HG02642 (cell line): Measurements from ENCODE around the gene NEK7.
"Not testable (repeated sequence)": the region's sequence is repeated elsewhere in the genome, so short reads cannot be mapped to it uniquely, and the experiment has no call there.

Experiments used
- ATAC-seq: cut with Tn5 transposase; IDR thresholded peaks from one replicate; pipeline ENCODE4 v1.9.1; 2021; ENCODE audit warnings: mild to moderate bottlenecking; ENCODE audit not compliant: unreplicated experiment, poor library complexity

NEK7 gene

DNA sequence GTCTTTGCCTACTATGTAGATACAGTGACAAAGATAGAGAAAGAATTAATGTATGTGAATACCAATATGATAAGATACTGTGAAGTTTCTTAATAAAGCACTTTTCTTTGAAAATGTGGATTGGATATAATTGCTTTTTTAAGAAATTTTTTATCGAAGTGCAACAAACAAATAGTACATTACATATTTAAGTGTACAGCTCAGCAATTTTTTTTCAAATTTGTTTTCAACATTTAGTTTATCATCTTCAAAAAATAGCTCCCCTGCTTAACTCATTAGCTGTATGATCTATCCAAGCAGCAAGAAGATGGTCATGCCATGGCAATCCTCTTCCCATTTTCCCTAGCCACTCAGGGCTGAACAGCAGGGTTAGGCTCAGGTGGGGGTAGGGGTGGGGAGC is 40.5 kb downstream of the NEK7 start:
- ATAC-seq = no peak

- ATAC-seq = peak; percentile 65
These were observed 42.3 kb downstream of the NEK7 start for GRCh38 chr1:198199105-198199504.

DNA sequence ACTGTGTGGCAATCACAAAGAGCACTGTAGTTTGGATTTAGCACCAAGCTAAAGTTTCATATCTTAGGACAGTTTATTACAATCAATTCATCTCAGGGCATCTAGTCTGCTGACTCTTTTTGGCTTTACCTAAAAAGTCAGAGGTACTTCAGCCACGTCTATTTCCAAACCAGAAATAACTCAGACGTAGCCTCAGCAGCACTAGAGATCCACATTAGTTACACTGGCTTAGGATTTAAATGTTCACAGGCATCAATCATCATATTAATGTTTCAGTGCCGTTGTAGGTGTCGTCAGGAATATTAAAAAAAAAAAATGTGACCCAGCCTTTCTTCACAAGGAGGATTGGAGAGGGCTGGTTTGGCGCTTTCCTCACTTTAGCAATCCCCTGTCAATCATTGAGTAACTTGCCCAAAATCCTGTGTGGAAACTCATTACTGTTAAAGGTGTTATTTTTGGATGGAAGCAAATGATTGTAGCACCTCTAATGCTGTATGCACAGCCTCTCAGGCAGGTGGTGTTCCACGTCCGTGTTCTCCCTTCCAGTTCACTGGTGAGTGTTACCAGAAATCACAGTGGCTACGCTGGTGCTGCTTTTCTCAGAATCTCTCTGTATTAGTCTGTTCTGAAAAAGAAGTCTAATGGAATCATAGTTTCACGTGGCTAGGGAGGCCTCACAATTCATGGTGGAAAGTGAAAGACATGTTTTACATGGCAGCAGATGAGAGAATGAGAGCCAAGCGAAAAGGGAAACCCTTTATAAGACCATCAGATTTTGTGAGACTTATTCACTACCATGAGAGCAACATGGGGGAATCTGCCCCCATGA is 45.4 kb downstream of the NEK7 start:
- ATAC-seq = peak; percentile 91

DNA sequence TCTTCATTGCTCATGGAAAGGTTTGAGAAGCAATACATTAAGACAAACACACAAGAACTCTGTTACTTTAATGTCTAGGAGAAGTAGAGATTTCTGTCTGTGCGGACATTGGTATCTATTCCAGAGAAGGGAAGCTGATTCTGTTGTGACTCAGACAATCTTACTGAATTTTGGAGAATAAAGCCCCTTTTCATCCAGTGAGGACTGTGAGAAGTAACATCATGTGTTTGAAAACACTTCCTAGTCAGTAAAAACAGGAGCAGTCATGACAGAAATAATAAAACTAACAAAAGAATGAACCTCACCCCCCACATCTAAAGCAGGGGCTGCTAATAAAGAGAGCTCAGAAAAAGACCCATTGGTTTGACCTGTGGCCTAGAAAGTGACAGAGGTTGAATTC is 46.6 kb downstream of the NEK7 start:
- ATAC-seq = no peak

DNA sequence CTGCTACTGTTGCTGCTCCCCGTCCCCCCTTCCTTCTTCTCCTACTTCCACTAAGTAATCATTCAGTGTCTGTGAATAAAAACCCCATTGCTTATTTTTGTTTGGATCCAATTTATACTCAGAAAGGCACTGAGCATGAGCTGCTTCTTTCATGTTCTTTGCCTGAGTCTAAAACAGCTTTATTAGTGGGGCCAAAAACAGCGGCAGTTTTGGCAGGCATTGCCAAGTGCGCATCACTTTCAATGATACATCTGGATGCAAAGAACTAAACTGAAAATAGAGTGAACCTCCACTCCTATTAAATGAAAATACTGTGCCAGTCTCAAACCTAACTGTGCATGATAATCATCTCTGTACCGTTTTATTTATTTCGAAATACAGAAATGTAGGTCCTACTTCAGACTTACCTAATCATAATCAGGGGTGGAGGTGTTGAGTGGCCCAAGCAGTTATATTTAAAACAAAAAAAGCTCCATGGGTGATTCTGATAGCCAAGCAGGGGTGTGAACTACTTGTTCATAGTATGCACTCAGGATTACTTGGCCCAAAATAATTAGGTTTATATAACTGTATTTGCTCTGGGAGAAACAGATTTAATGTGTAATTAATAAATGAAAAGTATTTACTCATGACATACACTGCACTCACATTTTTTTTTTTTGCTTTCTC is 48.4 kb downstream of the NEK7 start:
- ATAC-seq = no peak

DNA sequence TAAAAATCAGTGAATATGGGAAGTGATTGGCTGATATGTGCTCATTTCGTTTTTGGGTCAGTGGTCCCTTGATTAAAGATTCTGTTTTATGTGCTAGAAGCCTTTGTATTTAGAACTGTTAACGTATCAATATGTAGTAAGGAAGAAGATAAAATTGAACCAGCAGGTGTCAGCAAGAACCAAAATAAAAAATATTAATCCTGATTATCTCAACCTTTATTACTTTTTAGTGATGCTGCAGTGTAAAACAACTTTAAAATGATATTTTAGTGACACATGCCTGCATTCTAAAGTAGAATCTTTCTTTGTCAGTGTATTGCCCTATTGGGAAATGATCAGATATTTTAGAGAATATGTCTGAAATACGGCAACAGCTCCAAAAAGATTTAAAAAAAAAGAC is 49.5 kb downstream of the NEK7 start:
- no peak for ATAC-seq

- ATAC-seq = no peak
These were observed 54.9 kb downstream of the NEK7 start for GRCh38 chr1:198211696-198212095.

DNA sequence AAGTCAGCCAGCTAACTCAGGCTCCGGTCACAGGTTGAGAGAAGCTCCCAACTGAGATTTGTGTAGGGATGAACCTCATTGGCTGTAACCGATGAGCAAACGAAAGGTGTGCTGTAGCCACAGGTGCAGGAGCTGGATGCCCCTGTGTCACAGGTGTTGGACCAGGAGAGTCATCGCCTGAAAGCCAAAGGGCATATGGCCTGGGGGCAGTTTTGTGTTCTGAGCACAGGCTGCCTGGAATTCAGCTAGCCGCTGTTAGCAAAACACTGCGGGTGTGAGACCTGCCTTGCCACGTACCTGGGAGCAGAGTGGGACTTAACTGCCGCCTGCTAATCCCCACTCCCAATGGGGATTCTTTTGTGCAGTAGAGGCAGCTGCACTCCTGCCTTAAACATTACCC is 55.3 kb downstream of the NEK7 start:
- ATAC-seq = no peak

DNA sequence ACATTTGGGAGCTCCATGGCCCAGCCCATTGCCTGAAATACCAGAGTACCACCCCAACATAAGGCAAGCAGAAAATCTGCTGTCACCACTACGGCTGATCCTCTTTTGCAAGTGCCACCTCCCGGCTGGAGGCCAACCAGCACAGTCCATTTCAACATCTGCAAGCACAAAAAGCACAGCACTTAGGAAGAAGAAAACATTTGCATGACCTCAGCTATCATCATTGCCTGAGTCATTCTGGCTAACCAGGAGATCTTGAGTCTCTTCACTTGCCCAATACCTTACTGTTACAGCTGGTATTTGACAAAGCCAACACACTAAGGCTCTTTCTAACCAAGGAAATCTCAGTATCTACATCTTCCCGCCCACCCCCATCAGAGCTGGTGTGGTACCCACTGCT is 55.9 kb downstream of the NEK7 start:
- no peak for ATAC-seq

DNA sequence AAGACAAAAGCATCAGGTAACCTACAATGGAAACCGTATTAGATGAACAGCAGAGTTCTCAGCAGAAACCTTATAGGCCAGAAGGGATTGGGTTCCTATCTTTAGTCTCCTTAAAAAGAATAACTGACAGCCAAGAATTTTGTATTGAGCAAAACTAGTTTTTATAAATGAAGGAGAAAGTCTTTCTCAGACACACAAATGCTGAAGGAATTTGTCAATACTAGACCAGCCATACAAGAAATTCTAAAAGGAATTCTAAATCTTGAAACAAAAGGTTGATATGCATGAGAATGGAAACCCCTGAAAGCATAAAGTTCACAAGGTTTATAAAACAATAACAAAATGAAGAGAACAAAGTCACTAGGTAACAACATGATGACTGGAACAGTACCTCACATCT is 58.1 kb downstream of the NEK7 start:
- no peak for ATAC-seq

DNA sequence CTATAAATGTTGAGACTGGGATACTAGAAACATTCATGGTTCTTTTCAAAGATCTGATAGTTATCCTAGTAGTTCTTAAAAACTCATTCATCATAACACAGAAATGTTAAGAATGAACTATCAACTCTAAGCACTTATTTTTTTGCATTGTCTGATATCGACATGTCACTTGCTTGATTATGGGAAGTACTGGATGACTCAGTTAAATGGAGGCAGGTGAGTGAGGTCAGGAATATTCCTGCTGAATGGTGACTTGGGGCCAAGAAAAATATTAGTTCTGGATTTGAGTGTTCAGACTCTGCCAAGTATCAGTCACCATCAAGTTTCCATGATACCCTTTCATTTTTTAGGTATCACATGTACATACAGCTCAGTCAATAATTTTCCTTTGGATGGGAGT is 63.6 kb downstream of the NEK7 start:
- no peak for ATAC-seq

DNA sequence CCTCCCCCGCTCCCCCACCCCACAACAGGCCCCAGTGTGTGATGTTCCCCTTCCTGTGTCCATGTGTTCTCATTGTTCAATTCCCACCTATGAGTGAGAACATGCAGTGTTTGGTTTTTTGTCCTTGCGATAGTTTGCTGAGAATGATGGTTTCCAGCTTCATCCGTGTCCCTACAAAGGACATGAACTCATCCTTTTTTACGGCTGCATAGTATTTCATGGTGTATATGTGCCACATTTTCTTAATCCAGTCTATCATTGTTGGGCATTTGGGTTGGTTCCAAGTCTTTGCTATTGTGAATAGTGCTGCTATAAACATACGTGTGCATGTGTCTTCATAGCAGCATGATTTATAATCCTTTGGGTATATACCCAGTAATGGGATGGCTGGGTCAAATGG is 70.2 kb downstream of the NEK7 start:
- not testable (repeated sequence) for ATAC-seq

- ATAC-seq = not testable (repeated sequence)
These were observed 70.7 kb downstream of the NEK7 start for GRCh38 chr1:198227454-198227853.

GRCh38 chr1:198228925-198229324 is 72.1 kb downstream of the NEK7 start:
- ATAC-seq = no peak

DNA sequence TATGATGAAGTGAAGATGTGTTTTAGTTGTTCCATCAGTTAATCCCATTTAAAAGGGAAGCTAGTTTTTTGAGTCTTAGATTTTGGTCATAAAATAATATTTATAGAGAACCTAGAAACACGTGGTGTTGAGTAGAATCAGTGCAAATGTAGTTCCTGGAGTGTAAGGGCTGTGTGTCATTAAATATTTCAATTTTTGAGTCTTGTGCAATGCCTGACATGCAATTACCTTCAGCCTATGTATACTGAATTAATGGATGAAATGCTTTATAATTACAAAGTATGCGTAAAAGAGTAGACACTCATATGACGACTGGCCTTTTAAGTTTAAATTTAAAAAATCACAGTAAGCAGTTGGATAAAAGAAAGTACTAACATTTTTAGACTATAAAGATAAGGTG is 75.0 kb downstream of the NEK7 start:
- no peak for ATAC-seq

- ATAC-seq = no peak
These were observed 75.6 kb downstream of the NEK7 start for GRCh38 chr1:198232378-198232777.

DNA sequence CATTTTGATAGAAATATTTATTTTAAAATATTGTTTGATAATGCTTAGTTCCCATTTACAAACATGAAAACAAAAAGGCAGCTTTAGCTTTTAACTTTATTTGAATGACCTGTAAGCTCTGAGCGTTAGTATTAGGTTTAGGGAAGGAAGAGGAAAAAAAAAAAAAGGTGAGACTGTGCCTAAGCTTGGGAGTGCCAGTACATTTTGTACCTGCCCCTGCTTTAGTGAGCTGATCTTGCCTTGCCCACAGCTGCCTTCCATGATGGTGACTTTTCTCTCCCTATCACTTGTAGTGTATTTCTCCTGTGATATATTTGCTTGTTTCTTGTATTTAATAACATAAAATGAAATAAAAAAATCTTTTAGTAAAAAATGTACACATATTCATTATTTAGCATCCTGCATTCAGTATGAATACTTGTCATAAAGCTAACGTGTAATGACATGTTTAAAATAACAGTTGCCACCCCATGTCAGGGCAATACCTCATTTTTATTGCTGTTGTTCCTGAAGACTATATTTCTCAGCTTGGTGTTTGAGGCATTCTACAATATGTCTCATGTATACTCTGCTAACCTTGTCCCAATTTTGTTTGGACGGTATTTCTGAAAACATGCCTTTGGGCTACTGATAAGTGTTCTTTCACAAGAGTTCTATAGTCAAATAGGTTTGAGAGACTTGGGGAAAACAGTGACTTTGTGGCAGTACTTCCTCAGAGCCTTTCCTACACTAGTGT is 76.3 kb downstream of the NEK7 start:
- ATAC-seq = no peak

DNA sequence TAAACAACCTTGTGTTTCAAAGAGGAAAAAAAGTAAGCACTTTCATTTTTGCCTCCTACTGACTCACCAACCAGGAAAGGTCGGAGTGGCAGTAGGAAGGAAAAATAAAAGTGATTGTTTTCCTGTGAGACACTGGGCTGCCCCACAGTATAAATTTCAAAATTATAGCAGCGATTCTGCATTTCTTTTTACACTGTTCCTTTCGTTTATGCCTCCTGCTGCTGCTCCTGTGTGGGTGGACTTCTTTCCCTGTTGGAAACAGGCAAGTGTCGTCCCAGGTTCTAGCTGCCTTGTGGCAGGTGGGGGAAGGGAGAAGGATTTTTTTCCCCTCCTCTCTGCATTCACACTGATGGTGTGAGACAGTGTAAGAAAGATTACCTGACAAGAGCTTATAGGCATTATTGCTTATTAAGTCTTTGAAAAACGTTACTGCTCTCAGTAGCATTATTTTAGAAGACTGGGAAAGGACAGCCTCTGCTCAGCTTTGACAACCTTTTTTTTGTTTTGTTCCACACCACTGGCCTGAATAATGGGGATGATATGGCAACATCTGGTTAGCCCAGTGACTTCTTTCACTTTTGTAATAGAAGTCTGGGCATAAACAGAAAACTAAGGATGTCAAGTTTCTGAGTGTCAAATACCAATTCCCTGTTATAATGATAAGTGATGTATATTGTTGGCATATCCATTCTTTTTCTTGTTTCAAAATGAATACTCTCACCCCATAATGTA is 77.9 kb downstream of the NEK7 start:
- peak; percentile 53 for ATAC-seq

DNA sequence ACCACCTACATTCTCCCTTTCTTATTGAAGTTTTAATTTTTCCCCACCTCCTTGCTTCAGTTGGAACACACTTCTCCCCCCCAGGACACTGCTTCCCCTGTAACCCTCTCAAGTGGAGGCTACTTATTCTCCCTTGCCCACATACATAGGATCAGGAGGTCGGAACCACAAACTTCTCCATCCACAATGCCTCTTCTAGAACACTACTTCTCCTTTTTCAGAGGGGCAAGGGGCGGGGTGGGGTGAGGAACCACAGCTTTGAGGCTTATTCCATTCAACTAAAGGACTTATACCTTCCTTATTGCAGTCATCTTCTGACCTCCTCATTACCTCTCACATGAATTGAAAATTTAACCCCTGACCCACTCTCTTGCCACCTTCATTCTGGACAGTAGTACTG is 81.3 kb downstream of the NEK7 start:
- ATAC-seq = no peak

GRCh38 chr1:198241553-198241952 is 84.8 kb downstream of the NEK7 start:
- ATAC-seq = no peak

- no peak for ATAC-seq
These were observed 88.0 kb downstream of the NEK7 start for GRCh38 chr1:198244772-198245171.
